Adipocyte (in vitro differentiated cells): ENCODE results near the gene LAMTOR4.
A peak's percentile ranks its signal among the peaks of the same experiment; 100 is the strongest.

Experiments
- DNase-seq: peaks from one replicate; pipeline ENCODE4 v3.0.0-alpha.2; 2015; ENCODE audit warnings: low read depth
- H3K27me3 ChIP-seq: replicated peaks from 2 replicates; pipeline ENCODE4 v1.7.0; 2013; ENCODE audit warnings: mild to moderate bottlenecking, low read length, moderate library complexity; ENCODE audit not compliant: control insufficient read depth, insufficient read depth
- H3K36me3 ChIP-seq: 2 replicates; pipeline ENCODE4 v1.7.0; 2013; ENCODE audit warnings: low read length, mild to moderate bottlenecking, moderate library complexity; ENCODE audit not compliant: control insufficient read depth, insufficient read depth, severe bottlenecking
- H3K4me1 ChIP-seq: 2 replicates; pipeline ENCODE4 v1.7.0; 2013; ENCODE audit warnings: mild to moderate bottlenecking, low read length, moderate library complexity; ENCODE audit not compliant: control insufficient read depth, insufficient read depth
- H3K4me3 ChIP-seq: 2 replicates; pipeline ENCODE4 v1.7.0; 2013; ENCODE audit warnings: mild to moderate bottlenecking, low read length, moderate library complexity
- H3K9ac ChIP-seq: 2 replicates; pipeline ENCODE4 v1.7.0; 2013; ENCODE audit warnings: mild to moderate bottlenecking, low read length, moderate library complexity
- H3K9me3 ChIP-seq: 2 replicates; pipeline ENCODE4 v1.7.0; 2013; ENCODE audit warnings: mild to moderate bottlenecking, low read length, moderate library complexity; ENCODE audit not compliant: control insufficient read depth

The LAMTOR4 gene

GRCh38 chr7:100111156-100111555 lies 37.6 kb upstream of the LAMTOR4 start:
- Histone ChIP-seq H3K9me3 (no peaks in the 10 kb centered on the region), H3K4me1 (no peaks in the 10 kb centered on the region), H3K27me3 (no peaks in the 10 kb centered on the region), H3K9ac (no peak overlapping the region), H3K36me3 (peaks cover 53% of the 10 kb centered on the region), H3K4me3 (no peak overlapping the region)
- no peak for DNase-seq

- H3K27me3 ChIP-seq, result no peaks in the 10 kb centered on the region
- peaks cover 48% of the 10 kb centered on the region for H3K36me3 ChIP-seq
- H3K9ac ChIP-seq, result no peak overlapping the region
- H3K4me3 ChIP-seq, result no peak overlapping the region
- no peaks in the 10 kb centered on the region for H3K4me1 ChIP-seq
- no peaks in the 10 kb centered on the region for H3K9me3 ChIP-seq
- DNase-seq, result no peak
Measured at GRCh38 chr7:100111914-100112313, 36.8 kb upstream of the LAMTOR4 start.

GRCh38 chr7:100115026-100115425 lies 33.7 kb upstream of the LAMTOR4 start:
- Histone ChIP-seq H3K4me1 (peaks cover 5% of the 10 kb centered on the region), H3K36me3 (peaks cover 22% of the 10 kb centered on the region), H3K9ac (no peak overlapping the region), H3K4me3 (no peak overlapping the region), H3K9me3 (no peaks in the 10 kb centered on the region), H3K27me3 (no peaks in the 10 kb centered on the region)
- DNase-seq, result no peak

- H3K9ac ChIP-seq, result peak overlapping the region; percentile 92
- DNase-seq, result no peak
- H3K9me3 ChIP-seq, result no peaks in the 10 kb centered on the region
- peaks cover 6% of the 10 kb centered on the region for H3K36me3 ChIP-seq
- peak overlapping the region; percentile 92 for H3K4me3 ChIP-seq
- H3K4me1 ChIP-seq, result peaks cover 13% of the 10 kb centered on the region
- no peaks in the 10 kb centered on the region for H3K27me3 ChIP-seq
Measured at GRCh38 chr7:100118388-100119071, 30.2 kb upstream of the LAMTOR4 start.

- no peaks in the 10 kb centered on the region for H3K9me3 ChIP-seq
- DNase-seq, result peak; percentile 98
- peaks cover 13% of the 10 kb centered on the region for H3K4me1 ChIP-seq
- no peaks in the 10 kb centered on the region for H3K27me3 ChIP-seq
- H3K4me3 ChIP-seq, result peak within 1 kb of the TSS; percentile 92
- H3K36me3 ChIP-seq, result no peaks in the 10 kb centered on the region
- peak within 1 kb of the TSS; percentile 92 for H3K9ac ChIP-seq
Measured at GRCh38 chr7:100119072-100119969, 29.4 kb upstream of the LAMTOR4 start, which contains the start of the genes CNPY4 and TAF6. Gene CNPY4, plus strand, starts transcription at chr7:100119634. Its CDS starts 111 bp downstream, at chr7:100119745. Gene TAF6, minus strand, starts transcription at chr7:100119358. Its CDS starts 5,149 bp downstream, at chr7:100114209.

GRCh38 chr7:100119970-100120732 lies 28.6 kb upstream of the LAMTOR4 start:
- peak; percentile 79 for DNase-seq
- H3K9ac ChIP-seq, result peak overlapping the region; percentile 92
- peak overlapping the region; percentile 92 for H3K4me3 ChIP-seq
- no peaks in the 10 kb centered on the region for H3K27me3 ChIP-seq
- no peaks in the 10 kb centered on the region for H3K9me3 ChIP-seq
- peaks cover 4% of the 10 kb centered on the region for H3K36me3 ChIP-seq
- peaks cover 13% of the 10 kb centered on the region for H3K4me1 ChIP-seq

- Histone ChIP-seq H3K9me3 (no peaks in the 10 kb centered on the region), H3K9ac (peak overlapping the region; percentile 92), H3K4me1 (peaks cover 13% of the 10 kb centered on the region), H3K27me3 (no peaks in the 10 kb centered on the region), H3K4me3 (peak overlapping the region; percentile 92), H3K36me3 (peaks cover 4% of the 10 kb centered on the region)
- DNase-seq, result no peak
Measured at GRCh38 chr7:100120733-100121036, 28.0 kb upstream of the LAMTOR4 start.

- Histone ChIP-seq H3K27me3 (no peaks in the 10 kb centered on the region), H3K9ac (no peak overlapping the region), H3K4me3 (no peak overlapping the region), H3K9me3 (no peaks in the 10 kb centered on the region), H3K36me3 (peaks cover 4% of the 10 kb centered on the region), H3K4me1 (peaks cover 17% of the 10 kb centered on the region)
- no peak for DNase-seq
Measured at GRCh38 chr7:100122067-100122466, 26.7 kb upstream of the LAMTOR4 start.

GRCh38 chr7:100122568-100122967 lies 26.1 kb upstream of the LAMTOR4 start:
- Histone ChIP-seq H3K27me3 (no peaks in the 10 kb centered on the region), H3K4me3 (no peak overlapping the region), H3K9me3 (no peaks in the 10 kb centered on the region), H3K4me1 (peaks cover 17% of the 10 kb centered on the region), H3K9ac (no peak overlapping the region), H3K36me3 (peaks cover 4% of the 10 kb centered on the region)
- DNase-seq, result no peak

GRCh38 chr7:100124301-100125230 lies 24.2 kb upstream of the LAMTOR4 start:
- Histone ChIP-seq H3K36me3 (peaks cover 4% of the 10 kb centered on the region), H3K4me3 (no peak overlapping the region), H3K4me1 (peaks cover 20% of the 10 kb centered on the region), H3K27me3 (no peaks in the 10 kb centered on the region), H3K9me3 (no peaks in the 10 kb centered on the region), H3K9ac (no peak overlapping the region)
- no peak for DNase-seq
